ENCODE measurements around the gene NLGN2.

- TF ChIP-seq, protein P1, sequence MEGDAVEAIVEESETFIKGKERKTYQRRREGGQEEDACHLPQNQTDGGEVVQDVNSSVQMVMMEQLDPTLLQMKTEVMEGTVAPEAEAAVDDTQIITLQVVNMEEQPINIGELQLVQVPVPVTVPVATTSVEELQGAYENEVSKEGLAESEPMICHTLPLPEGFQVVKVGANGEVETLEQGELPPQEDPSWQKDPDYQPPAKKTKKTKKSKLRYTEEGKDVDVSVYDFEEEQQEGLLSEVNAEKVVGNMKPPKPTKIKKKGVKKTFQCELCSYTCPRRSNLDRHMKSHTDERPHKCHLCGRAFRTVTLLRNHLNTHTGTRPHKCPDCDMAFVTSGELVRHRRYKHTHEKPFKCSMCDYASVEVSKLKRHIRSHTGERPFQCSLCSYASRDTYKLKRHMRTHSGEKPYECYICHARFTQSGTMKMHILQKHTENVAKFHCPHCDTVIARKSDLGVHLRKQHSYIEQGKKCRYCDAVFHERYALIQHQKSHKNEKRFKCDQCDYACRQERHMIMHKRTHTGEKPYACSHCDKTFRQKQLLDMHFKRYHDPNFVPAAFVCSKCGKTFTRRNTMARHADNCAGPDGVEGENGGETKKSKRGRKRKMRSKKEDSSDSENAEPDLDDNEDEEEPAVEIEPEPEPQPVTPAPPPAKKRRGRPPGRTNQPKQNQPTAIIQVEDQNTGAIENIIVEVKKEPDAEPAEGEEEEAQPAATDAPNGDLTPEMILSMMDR (IDR thresholded peaks at IDR 0.05; ENCODE audit: poor library complexity, severe bottlenecking): no peak
- TF ChIP-seq EZH2 (IDR thresholded peaks at IDR 0.05; ENCODE audit: borderline replicate concordance, insufficient read depth, low read length, poor library complexity, severe bottlenecking) (no peak), POLR2AphosphoS5 (IDR thresholded peaks at IDR 0.05) (no peak), TAF1 (IDR thresholded peaks at IDR 0.05; ENCODE audit: low read depth) (no peak)
- TF ChIP-seq, protein P2, sequence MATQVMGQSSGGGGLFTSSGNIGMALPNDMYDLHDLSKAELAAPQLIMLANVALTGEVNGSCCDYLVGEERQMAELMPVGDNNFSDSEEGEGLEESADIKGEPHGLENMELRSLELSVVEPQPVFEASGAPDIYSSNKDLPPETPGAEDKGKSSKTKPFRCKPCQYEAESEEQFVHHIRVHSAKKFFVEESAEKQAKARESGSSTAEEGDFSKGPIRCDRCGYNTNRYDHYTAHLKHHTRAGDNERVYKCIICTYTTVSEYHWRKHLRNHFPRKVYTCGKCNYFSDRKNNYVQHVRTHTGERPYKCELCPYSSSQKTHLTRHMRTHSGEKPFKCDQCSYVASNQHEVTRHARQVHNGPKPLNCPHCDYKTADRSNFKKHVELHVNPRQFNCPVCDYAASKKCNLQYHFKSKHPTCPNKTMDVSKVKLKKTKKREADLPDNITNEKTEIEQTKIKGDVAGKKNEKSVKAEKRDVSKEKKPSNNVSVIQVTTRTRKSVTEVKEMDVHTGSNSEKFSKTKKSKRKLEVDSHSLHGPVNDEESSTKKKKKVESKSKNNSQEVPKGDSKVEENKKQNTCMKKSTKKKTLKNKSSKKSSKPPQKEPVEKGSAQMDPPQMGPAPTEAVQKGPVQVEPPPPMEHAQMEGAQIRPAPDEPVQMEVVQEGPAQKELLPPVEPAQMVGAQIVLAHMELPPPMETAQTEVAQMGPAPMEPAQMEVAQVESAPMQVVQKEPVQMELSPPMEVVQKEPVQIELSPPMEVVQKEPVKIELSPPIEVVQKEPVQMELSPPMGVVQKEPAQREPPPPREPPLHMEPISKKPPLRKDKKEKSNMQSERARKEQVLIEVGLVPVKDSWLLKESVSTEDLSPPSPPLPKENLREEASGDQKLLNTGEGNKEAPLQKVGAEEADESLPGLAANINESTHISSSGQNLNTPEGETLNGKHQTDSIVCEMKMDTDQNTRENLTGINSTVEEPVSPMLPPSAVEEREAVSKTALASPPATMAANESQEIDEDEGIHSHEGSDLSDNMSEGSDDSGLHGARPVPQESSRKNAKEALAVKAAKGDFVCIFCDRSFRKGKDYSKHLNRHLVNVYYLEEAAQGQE (IDR thresholded peaks at IDR 0.05; ENCODE audit: borderline replicate concordance): no peak
Measured at GRCh38 chr17:7407082-7407481, 563 bp upstream of the NLGN2 start.
